ENCODE data around the gene SIVA1. TPM values are rescaled to one million over a fixed set of nuclear protein-coding genes. Genes with fewer than 3 reads are reported as not detected.

SIVA1 gene
- total and polyA plus RNA-seq, 2 of the 8 experiments (the other 6 are each of a cell fraction or from before 2014, with no cell fraction given) = 123 to 589 TPM

- Histone ChIP-seq H3K79me1 (ENCODE audit: low read depth, low read length) (no peaks in the 10 kb centered on the region), H3K23ac (ENCODE audit: insufficient read length) (no peak overlapping the region), H3K23me2 (ENCODE audit: low read depth, low read length) (no peaks in the 10 kb centered on the region), H2BK15ac (ENCODE audit: low read length) (no peak overlapping the region), H4K5ac (ENCODE audit: insufficient read length, low read depth, low read length) (no peak overlapping the region), H2AK5ac (ENCODE audit: low read depth, low read length) (no peak overlapping the region), H3K9me3 (ENCODE audit: insufficient read depth in 2 of 2, low read depth in 1 of 2, low read length in 1 of 2) (peaks cover 11 to 17% of the 10 kb centered on the region in 2 experiments; a peak in 2 of 4 replicates), H3K27me3 (replicated peaks in 1 of 4; ENCODE audit: control insufficient read depth in 3 of 4, extremely low read depth in 1 of 4, insufficient read depth in 3 of 4, low read length in 3 of 4) (no peaks in the 10 kb centered on the region), H3K18ac (ENCODE audit: extremely low read depth, low read length) (no peak overlapping the region), H2BK12ac (ENCODE audit: low read depth, low read length) (no peak overlapping the region), H3K79me2 (ENCODE audit: control insufficient read depth in 1 of 2, insufficient read depth in 2 of 2, low read length in 2 of 2) (no peaks in the 10 kb centered on the region), H2BK120ac (replicated peaks; ENCODE audit: low read depth, low read length) (no peak overlapping the region), H3K4me3 (ENCODE audit: extremely low read depth in 1 of 4, insufficient read depth in 2 of 4, low read depth in 3 of 4, low read length in 4 of 4) (no peak overlapping the region), H4K20me1 (replicated peaks in 1 of 2; ENCODE audit: control insufficient read depth in 1 of 2, insufficient read depth in 2 of 2, low read length in 2 of 2) (peaks cover 7 to 27% of the 10 kb centered on the region in 2 experiments), H3K14ac (ENCODE audit: insufficient read length) (no peak overlapping the region), H3K4ac (replicated peaks; ENCODE audit: insufficient read length, low read depth, low read length) (no peak overlapping the region), H3K4me1 (replicated peaks in 1 of 4; ENCODE audit: control insufficient read depth in 3 of 4, insufficient read depth in 4 of 4, low read length in 3 of 4) (peaks cover 0 to 11% (median 8%) of the 10 kb centered on the region in 4 experiments; a peak in 6 of 7 replicates), H4K8ac (ENCODE audit: extremely low read depth, insufficient read depth, low read length) (no peak overlapping the region), H3K36me3 (ENCODE audit: control insufficient read depth in 2 of 4, insufficient read depth in 4 of 4, low read length in 3 of 4) (peaks cover 0 to 27% (median 12%) of the 10 kb centered on the region in 4 experiments; a peak in 7 of 8 replicates), H2BK20ac (ENCODE audit: low read length) (no peak overlapping the region), H2AFZ (ENCODE audit: low read length) (no peak overlapping the region), H4K91ac (replicated peaks; ENCODE audit: insufficient read length, low read length) (no peak overlapping the region), H3K9ac (replicated peaks in 1 of 4; ENCODE audit: extremely low read depth in 1 of 4, low read depth in 3 of 4, low read length in 3 of 4) (no peak overlapping the region), H2BK5ac (ENCODE audit: low read depth, low read length) (no peak overlapping the region; the same call in 1 of the 2 replicates), H3K56ac (replicated peaks; ENCODE audit: insufficient read length, low read depth, low read length) (no peak overlapping the region), H3K4me2 (ENCODE audit: insufficient read depth in 1 of 2, low read depth in 2 of 2, low read length in 2 of 2) (no peak overlapping the region), H3K27ac (ENCODE audit: low read depth, low read length) (no peak overlapping the region)
- no peak for DNase-seq (ENCODE audit: low read depth in 1 of 2, low spot score in 2 of 2)
- no peak for FAIRE-seq
- ChIA-PET POLR2A (ENCODE audit: partially characterized antibody) (interaction anchor here (0.8 to 3.5 kb wide), 2 partner anchors 19 kb away, joined by 3 to 10 read pairs; partner anchors contain the start of gene SIVA1), CTCF (ENCODE audit: partially characterized antibody) (interaction anchor here (0.8 to 7.8 kb wide), 11 partner anchors 9 to 50 kb away, joined by 3 to 110 read pairs (median 10); partner anchors contain the start of gene AKT1)
- 94% methylated on average over 25 of the region's 34 CpGs; no CpG with 5 or more reads in 1 of the 2 experiments for WGBS, 2 experiments (ENCODE audit: extremely low coverage in 1 of 2, insufficient coverage in 1 of 2, insufficient read length in 1 of 2, insufficient replicate concordance in 2 of 2, low coverage in 1 of 2, low lambda C conversion rate in 2 of 2, missing lambda C conversion rate in 1 of 2)
- TF ChIP-seq TAF7 (optimal IDR thresholded peaks at IDR 0.05; ENCODE audit: borderline replicate concordance, low read depth, low read length) (no peak), FOSL1 (IDR thresholded peaks at IDR 0.05; ENCODE audit: insufficient read depth, low read depth, low read length) (no peak), BACH1 (IDR thresholded peaks at IDR 0.05; ENCODE audit: low read length) (no peak), TCF12 (IDR thresholded peaks at IDR 0.05; ENCODE audit: low read depth, low read length) (no peak), GABPA (IDR thresholded peaks at IDR 0.05; ENCODE audit: borderline replicate concordance, insufficient read depth, low read length) (no peak), RNF2 (IDR thresholded peaks at IDR 0.05; ENCODE audit: borderline replicate concordance, low read depth, low read length, missing control alignments, poor library complexity, severe bottlenecking) (no peak), CBX8 (IDR thresholded peaks at IDR 0.05; ENCODE audit: borderline replicate concordance, low read depth, low read length) (no peak), SIN3A (conservative IDR thresholded peaks at IDR 0.05 in 1 of 2, IDR thresholded peaks at IDR 0.05 in 1 of 2; ENCODE audit: low read depth in 1 of 2, low read length in 2 of 2) (no peak), CREB1 (IDR thresholded peaks at IDR 0.05) (no peak), SP2 (IDR thresholded peaks at IDR 0.05; ENCODE audit: low read length) (no peak)
- TF ChIP-seq, protein P1, sequence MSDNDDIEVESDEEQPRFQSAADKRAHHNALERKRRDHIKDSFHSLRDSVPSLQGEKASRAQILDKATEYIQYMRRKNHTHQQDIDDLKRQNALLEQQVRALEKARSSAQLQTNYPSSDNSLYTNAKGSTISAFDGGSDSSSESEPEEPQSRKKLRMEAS (IDR thresholded peaks at IDR 0.05) = no peak
Measured at GRCh38 chr14:104771918-104772706, 19.2 kb downstream of the SIVA1 start.
